Esophagus (tissue), 2 donors: Measurements from ENCODE around the gene PRTG. TPM values are rescaled to one million over a fixed set of nuclear protein-coding genes. Genes with fewer than 3 reads are reported as not detected.

Experiments used
- H3K27ac ChIP-seq, 2 donors: one replicate each; pipeline ENCODE4 v1.5.1; 2013; ENCODE audit warnings: low read depth in 2 of 2, mild to moderate bottlenecking in 2 of 2, inconsistent platforms in 1 of 2, low read length in 1 of 2, moderate library complexity in 1 of 2
- H3K27me3 ChIP-seq, 2 donors: one replicate each; pipeline ENCODE4 v1.6.1; 2013; ENCODE audit warnings: low read length in 2 of 2, control low read depth in 1 of 2, mild to moderate bottlenecking in 1 of 2; ENCODE audit not compliant: insufficient read depth in 2 of 2, control insufficient read depth in 1 of 2
- H3K36me3 ChIP-seq, 2 donors: one replicate each; pipeline ENCODE4 v1.6.1; 2013; ENCODE audit warnings: low read length in 1 of 2; ENCODE audit not compliant: control insufficient read depth in 2 of 2, insufficient read depth in 2 of 2
- H3K4me1 ChIP-seq, 2 donors: one replicate each; pipeline ENCODE4 v1.6.1; 2013; ENCODE audit warnings: low read length in 1 of 2; ENCODE audit not compliant: control insufficient read depth in 2 of 2, insufficient read depth in 2 of 2
- H3K4me3 ChIP-seq, 2 donors: one replicate each; pipeline ENCODE4 v1.5.1; 2013; ENCODE audit warnings: low read length in 2 of 2, mild to moderate bottlenecking in 2 of 2, low read depth in 1 of 2, moderate library complexity in 1 of 2
- H3K9me3 ChIP-seq, 2 donors: one replicate each; pipeline ENCODE4 v1.6.1; 2013; ENCODE audit warnings: mild to moderate bottlenecking in 2 of 2, low read depth in 1 of 2, low read length in 1 of 2, moderate library complexity in 1 of 2; ENCODE audit not compliant: control insufficient read depth in 2 of 2, insufficient read depth in 1 of 2
- WGBS, 2 donors: extraction: QIAGEN DNeasy Blood & Tissue Kit; methylation state at CpG; one replicate each; pipeline ENCODE4 v1.1.7; 2013; 5-methylcytosine and 5-hydroxymethylcytosine counted together
- polyA plus RNA-seq, 2 donors: library from polyadenylated mRNA; stranded (reverse); fragments of 200-250 nt; gene quantifications; one replicate each; pipeline ENCODE4 v1.2.3, GENCODE V29; 2013
- donor health status: healthy with polysubstance abuse.
- donor health status: Bipolar disorder and iron deficiency.

The PRTG gene
- polyA plus RNA-seq, 2 donors = 0.02 to 0.10 TPM

- H3K4me3 ChIP-seq = no peak overlapping the region
- H3K9me3 ChIP-seq = no peaks in the 10 kb centered on the region
- H3K27me3 ChIP-seq = no peaks in the 10 kb centered on the region
- no peaks in the 10 kb centered on the region for H3K4me1 ChIP-seq
- H3K27ac ChIP-seq = no peak overlapping the region
- no peaks in the 10 kb centered on the region for H3K36me3 ChIP-seq
These were observed 59.6 kb downstream of the PRTG start for GRCh38 chr15:55683376-55683775.

GRCh38 chr15:55681631-55682030 is 61.3 kb downstream of the PRTG start:
- Histone ChIP-seq H3K9me3 (no peaks in the 10 kb centered on the region), H3K4me3 (no peak overlapping the region), H3K27me3 (no peaks in the 10 kb centered on the region), H3K36me3 (no peaks in the 10 kb centered on the region), H3K4me1 (no peaks in the 10 kb centered on the region), H3K27ac (no peak overlapping the region)
- 76 to 84% methylated on average over 5 of the region's 5 CpGs for WGBS, 2 donors

GRCh38 chr15:55676507-55676906 is 66.4 kb downstream of the PRTG start:
- Histone ChIP-seq H3K4me1 (no peaks in the 10 kb centered on the region), H3K27ac (no peak overlapping the region), H3K27me3 (no peaks in the 10 kb centered on the region), H3K4me3 (no peak overlapping the region), H3K9me3 (no peaks in the 10 kb centered on the region), H3K36me3 (no peaks in the 10 kb centered on the region)
- WGBS, 2 donors = 67 to 68% methylated on average over 2 of the region's 2 CpGs

GRCh38 chr15:55673287-55673686 is 69.7 kb downstream of the PRTG start:
- Histone ChIP-seq H3K27me3 (no peaks in the 10 kb centered on the region), H3K36me3 (no peaks in the 10 kb centered on the region), H3K4me1 (no peaks in the 10 kb centered on the region), H3K27ac (no peak overlapping the region), H3K9me3 (no peaks in the 10 kb centered on the region), H3K4me3 (no peak overlapping the region)
- 91 to 94% methylated on average over 10 of the region's 10 CpGs for WGBS, 2 donors

- Histone ChIP-seq H3K36me3 (no peaks in the 10 kb centered on the region), H3K27me3 (no peaks in the 10 kb centered on the region), H3K9me3 (no peaks in the 10 kb centered on the region), H3K4me1 (no peaks in the 10 kb centered on the region), H3K4me3 (no peak overlapping the region), H3K27ac (no peak overlapping the region)
- 58 to 63% methylated on average over 3 of the region's 3 CpGs for WGBS, 2 donors
These were observed 73.7 kb downstream of the PRTG start for GRCh38 chr15:55669270-55669669.

- H3K9me3 ChIP-seq = no peaks in the 10 kb centered on the region
- H3K4me1 ChIP-seq = no peaks in the 10 kb centered on the region
- H3K4me3 ChIP-seq = no peak overlapping the region
- 88 to 89% methylated on average over 4 of the region's 4 CpGs for WGBS, 2 donors
- H3K36me3 ChIP-seq = no peaks in the 10 kb centered on the region
- H3K27ac ChIP-seq = no peak overlapping the region
- no peaks in the 10 kb centered on the region for H3K27me3 ChIP-seq
These were observed 77.2 kb downstream of the PRTG start for GRCh38 chr15:55665605-55666227.

- H3K4me1 ChIP-seq = no peaks in the 10 kb centered on the region
- no peaks in the 10 kb centered on the region for H3K36me3 ChIP-seq
- H3K27ac ChIP-seq = no peak overlapping the region
- no peaks in the 10 kb centered on the region for H3K9me3 ChIP-seq
- H3K4me3 ChIP-seq = no peak overlapping the region
- H3K27me3 ChIP-seq = no peaks in the 10 kb centered on the region
These were observed 81.5 kb downstream of the PRTG start for GRCh38 chr15:55661428-55661827.

GRCh38 chr15:55660153-55660552 is 82.8 kb downstream of the PRTG start:
- H3K27ac ChIP-seq = no peak overlapping the region
- no peaks in the 10 kb centered on the region for H3K27me3 ChIP-seq
- H3K9me3 ChIP-seq = no peaks in the 10 kb centered on the region
- no peaks in the 10 kb centered on the region for H3K36me3 ChIP-seq
- H3K4me1 ChIP-seq = no peaks in the 10 kb centered on the region
- WGBS, 2 donors = 89 to 91% methylated on average over 5 of the region's 5 CpGs
- no peak overlapping the region for H3K4me3 ChIP-seq

GRCh38 chr15:55659481-55659880 is 83.5 kb downstream of the PRTG start:
- H3K9me3 ChIP-seq = no peaks in the 10 kb centered on the region
- H3K4me1 ChIP-seq = no peaks in the 10 kb centered on the region
- no peak overlapping the region for H3K27ac ChIP-seq
- no peak overlapping the region for H3K4me3 ChIP-seq
- H3K27me3 ChIP-seq = no peaks in the 10 kb centered on the region
- 97% methylated on average over 11 of the region's 11 CpGs for WGBS, 2 donors
- no peaks in the 10 kb centered on the region for H3K36me3 ChIP-seq

GRCh38 chr15:55658886-55659285 is 84.1 kb downstream of the PRTG start:
- no peak overlapping the region for H3K27ac ChIP-seq
- no peaks in the 10 kb centered on the region for H3K27me3 ChIP-seq
- no peaks in the 10 kb centered on the region for H3K36me3 ChIP-seq
- 73 to 80% methylated on average over 1 of the region's 1 CpG for WGBS, 2 donors
- no peak overlapping the region for H3K4me3 ChIP-seq
- no peaks in the 10 kb centered on the region for H3K4me1 ChIP-seq
- H3K9me3 ChIP-seq = no peaks in the 10 kb centered on the region
